Body of pancreas (tissue), 4 donors: ENCODE data around the gene ERICH2. TPM values are rescaled to one million over a fixed set of nuclear protein-coding genes. Genes with fewer than 3 reads are reported as not detected.
"Not testable (repeated sequence)": the region's sequence is repeated elsewhere in the genome, so short reads cannot be mapped to it uniquely, and the experiment has no call there.

Experiments used
- ATAC-seq: fragments of 150-250 bp; one replicate; pipeline ENCODE4 v1.9.1; 2016
- DNase-seq, 4 donors: peaks; one replicate each; pipeline ENCODE4 v3.0.0-alpha.2; 2019
- H3K27ac ChIP-seq, 4 donors: fragments of 200-600 bp; sonication (generic); 1 replicate in 3 of 4; 2 replicates in 1 of 4; pipeline versions ENCODE4 v1.5.1 to v1.6.1; 2016 to 2019; ENCODE audit warnings: mild to moderate bottlenecking in 1 of 4, mixed read lengths in 1 of 4, moderate library complexity in 1 of 4
- H3K27me3 ChIP-seq, 2 donors: fragments of 200-600 bp; sonication (generic); one replicate each; pipeline ENCODE4 v1.6.0; 2016; ENCODE audit warnings: mild to moderate bottlenecking in 1 of 2
- H3K36me3 ChIP-seq, 2 donors: fragments of 200-600 bp; sonication (generic); replicated peaks in 1 of 2; 2 replicates each; pipeline ENCODE4 v1.5.1; 2016; ENCODE audit warnings: low read depth in 2 of 2; ENCODE audit not compliant: insufficient read depth in 1 of 2
- H3K4me1 ChIP-seq: fragments of 200-600 bp; sonication (generic); one replicate; pipeline ENCODE4 v1.6.0; 2016
- H3K4me3 ChIP-seq, 2 donors: fragments of 200-600 bp; sonication (generic); 1 replicate in 1 of 2; 2 replicates in 1 of 2; pipeline ENCODE4 v1.5.1; 2016 to 2019
- H3K9me3 ChIP-seq, 3 donors: fragments of 200-600 bp; sonication (generic); 1 replicate in 2 of 3; 2 replicates in 1 of 3; pipeline ENCODE4 v1.5.1; 2016
- CTCF ChIP-seq, 7 experiments: fragments of 450-650 bp in 4 of 7; fragments of 200-600 bp in 3 of 7; sonication (generic) in 3 of 7; IDR thresholded peaks; one replicate each; pipeline ENCODE4 v1.5.1; 2016 to 2019; ENCODE audit warnings: antibody characterized with exemption in 7 of 7
- POLR2A ChIP-seq, 3 donors: fragments of 450-650 bp; IDR thresholded peaks; one replicate each; pipeline ENCODE4 v1.6.1; 2016; ENCODE audit warnings: antibody characterized with exemption in 3 of 3, mild to moderate bottlenecking in 2 of 3
- WGBS, 2 donors: methylation state at CpG; one replicate each; pipeline ENCODE4 v1.1.5; 2017; 5-methylcytosine and 5-hydroxymethylcytosine counted together
- intact Hi-C: fragments of 100-400 bp; cut with DNase I; formaldehyde crosslinking; loops from one replicate; pipeline ENCODE4 v1.15.1; 2023
- total RNA-seq, 2 donors: library from RNA; depleted of rRNA; stranded (reverse); fragments of >200 nt; gene quantifications; one replicate each; pipeline ENCODE4 v1.1.0, GENCODE V29; 2016

ERICH2 gene
- total RNA-seq, 2 donors from 2014 or later: not detected

GRCh38 chr2:170733798-170734600, 36.2 kb upstream of the ERICH2 start:
- no peak for TF ChIP-seq CTCF (IDR thresholded peaks at IDR 0.05)
- WGBS, 2 donors: 42 to 100% methylated on average over 1 of the region's 1 CpG
- intact Hi-C loops: no loop called here

GRCh38 chr2:170734601-170735000, 35.6 kb upstream of the ERICH2 start:
- H3K27me3 ChIP-seq, H3K36me3 ChIP-seq, DNase-seq, H3K27ac ChIP-seq, H3K4me3 ChIP-seq, ATAC-seq, H3K4me1 ChIP-seq, intact Hi-C loops, H3K9me3 ChIP-seq: not testable (repeated sequence)
- 68 to 82% methylated on average over 2 of the region's 2 CpGs for WGBS, 2 donors

More at GRCh38 chr2:170733798-170734600, 36.2 kb upstream of the ERICH2 start:
- Histone ChIP-seq H3K4me1 (no peaks in the 10 kb centered on the region), H3K4me3 (no peak overlapping the region), H3K9me3 (no peaks in the 10 kb centered on the region), H3K27ac (no peak overlapping the region), H3K27me3 (no peaks in the 10 kb centered on the region), H3K36me3 (no peaks in the 10 kb centered on the region)
- DNase-seq (no peak), ATAC-seq (no peak)

- H3K4me1 ChIP-seq: no peaks in the 10 kb centered on the region
- ATAC-seq (no peak), DNase-seq (no peak)
- no peaks in the 10 kb centered on the region for H3K9me3 ChIP-seq
- no peak for TF ChIP-seq POLR2A (IDR thresholded peaks at IDR 0.05)
- peak in 3 of 7 experiments; percentile 5 to 34 (median 15) for TF ChIP-seq CTCF (IDR thresholded peaks at IDR 0.05)
- no peaks in the 10 kb centered on the region for H3K27me3 ChIP-seq
- H3K36me3 ChIP-seq: no peaks in the 10 kb centered on the region
- intact Hi-C loops: no loop called here
- no peak overlapping the region for H3K4me3 ChIP-seq
- 25 to 40% methylated on average over 1 of the region's 1 CpG for whole genome bisulfite sequencing, 2 donors
- no peak overlapping the region for H3K27ac ChIP-seq
Measured at GRCh38 chr2:170736628-170737027, 33.5 kb upstream of the ERICH2 start.

- Histone ChIP-seq H3K36me3 (no peaks in the 10 kb centered on the region), H3K4me1 (no peaks in the 10 kb centered on the region), H3K9me3 (no peaks in the 10 kb centered on the region), H3K27me3 (no peaks in the 10 kb centered on the region), H3K4me3 (no peak overlapping the region), H3K27ac (no peak overlapping the region)
- TF ChIP-seq CTCF (IDR thresholded peaks at IDR 0.05): no peak
- no peak for TF ChIP-seq POLR2A (IDR thresholded peaks at IDR 0.05)
- ATAC-seq: no peak
- intact Hi-C loops: no loop called here
- DNase-seq: no peak
- WGBS, 2 donors: 93 to 100% methylated on average over 2 of the region's 2 CpGs
Measured at GRCh38 chr2:170737406-170737805, 32.8 kb upstream of the ERICH2 start.

GRCh38 chr2:170737821-170738220, 32.4 kb upstream of the ERICH2 start:
- Histone ChIP-seq H3K4me3 (no peak overlapping the region), H3K36me3 (no peaks in the 10 kb centered on the region), H3K27ac (no peak overlapping the region), H3K27me3 (no peaks in the 10 kb centered on the region), H3K4me1 (no peaks in the 10 kb centered on the region), H3K9me3 (no peaks in the 10 kb centered on the region)
- ATAC-seq: no peak
- TF ChIP-seq POLR2A (IDR thresholded peaks at IDR 0.05) (no peak), CTCF (IDR thresholded peaks at IDR 0.05) (no peak)
- DNase-seq: no peak
- 86 to 90% methylated on average over 4 of the region's 4 CpGs for WGBS, 2 donors
- intact Hi-C loops: no loop called here
